Activated T-helper 17 cell treated with anti-CD3 and anti-CD28 coated beads, Interleukin-2, amount 50 U/mL, for 72 hours (primary cell): ENCODE data around the gene SYK. TPM values are rescaled to one million over a fixed set of nuclear protein-coding genes. Genes with fewer than 3 reads are reported as not detected.

Experiments
- ATAC-seq: fragments of 150-1000 bp; cut with Tn5 transposase; replicated peaks from 2 replicates; pipeline ENCODE4 v1.10.0; 2021; ENCODE audit warnings: mild to moderate bottlenecking, moderate library complexity
- H3K27ac Mint-ChIP-seq: one replicate; pipeline ENCODE4 v1.8.0; 2022; ENCODE audit warnings: mixed read lengths
- H3K27me3 Mint-ChIP-seq: one replicate; pipeline ENCODE4 v1.8.0; 2022; ENCODE audit warnings: mixed read lengths
- H3K36me3 Mint-ChIP-seq: one replicate; pipeline ENCODE4 v1.8.0; 2022; ENCODE audit warnings: low read depth, mild to moderate bottlenecking, mixed read lengths
- H3K4me1 Mint-ChIP-seq: one replicate; pipeline ENCODE4 v1.8.0; 2022; ENCODE audit warnings: mixed read lengths
- H3K4me3 Mint-ChIP-seq: one replicate; pipeline ENCODE4 v1.8.0; 2022; ENCODE audit warnings: mild to moderate bottlenecking, mixed read lengths
- H3K9me3 Mint-ChIP-seq: one replicate; pipeline ENCODE4 v1.8.0; 2022; ENCODE audit warnings: mixed read lengths
- total RNA-seq, 2 donors: library from RNA; stranded (reverse); gene quantifications; one replicate each; pipeline ENCODE4 v1.2.3, GENCODE V29; 2022

SYK gene
- total RNA-seq, 2 donors from 2014 or later, result 0.16 to 0.37 TPM

DNA sequence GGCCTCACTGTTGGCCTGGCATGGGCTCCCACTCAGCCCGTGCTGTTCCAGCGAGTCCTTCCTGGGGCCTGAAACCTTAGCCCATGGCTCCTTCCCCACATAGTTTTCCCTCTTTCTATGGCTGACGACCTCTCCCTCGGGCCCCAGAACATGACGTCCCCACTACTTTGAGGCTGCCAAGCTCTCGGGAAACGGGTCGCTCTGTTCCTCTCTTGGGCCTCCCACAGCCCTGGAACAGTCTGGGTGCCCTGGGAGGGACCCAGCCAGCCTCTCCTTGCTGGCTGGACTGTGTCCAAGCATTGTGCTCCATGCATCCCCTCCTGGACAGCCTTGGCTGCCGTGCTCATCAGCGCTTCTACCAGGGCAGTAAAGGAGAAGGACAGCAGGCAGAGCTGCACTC is 118.3 kb downstream of the SYK start:
- ATAC-seq, result no peak
- Mint-ChIP-seq H3K4me3 (no peak overlapping the region), H3K27ac (no peak overlapping the region), H3K36me3 (no peaks in the 10 kb centered on the region), H3K27me3 (no peaks in the 10 kb centered on the region), H3K9me3 (no peaks in the 10 kb centered on the region), H3K4me1 (no peaks in the 10 kb centered on the region)

- no peak for ATAC-seq
- H3K4me3 Mint-ChIP-seq, result no peak overlapping the region
- no peaks in the 10 kb centered on the region for H3K9me3 Mint-ChIP-seq
- H3K4me1 Mint-ChIP-seq, result no peaks in the 10 kb centered on the region
- peaks cover 6% of the 10 kb centered on the region for H3K27me3 Mint-ChIP-seq
- no peak overlapping the region for H3K27ac Mint-ChIP-seq
- H3K36me3 Mint-ChIP-seq, result no peaks in the 10 kb centered on the region
Measured at GRCh38 chr9:90921104-90921503, 119.5 kb downstream of the SYK start.

DNA sequence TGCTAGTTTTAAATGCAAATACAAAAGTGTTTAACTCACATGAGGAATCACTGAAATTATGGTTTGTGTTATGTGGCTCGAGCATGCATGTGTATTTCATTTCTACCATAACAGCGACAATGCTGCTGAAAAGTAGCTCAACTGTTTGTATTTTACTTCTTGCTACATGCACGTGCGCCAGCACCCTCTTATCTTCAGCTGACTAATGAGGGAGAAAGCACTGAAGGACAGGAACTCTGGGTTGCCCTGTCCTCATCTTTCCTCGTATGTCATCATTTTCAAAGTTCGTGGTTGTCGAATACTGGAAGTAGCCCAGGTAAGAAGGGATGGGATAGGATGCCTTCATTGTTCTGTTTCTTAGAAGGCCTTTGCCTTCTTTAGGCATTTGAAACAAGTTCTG is 120.3 kb downstream of the SYK start:
- ATAC-seq, result no peak
- H3K4me1 Mint-ChIP-seq, result no peaks in the 10 kb centered on the region
- no peak overlapping the region for H3K27ac Mint-ChIP-seq
- H3K27me3 Mint-ChIP-seq, result peaks cover 6% of the 10 kb centered on the region
- no peaks in the 10 kb centered on the region for H3K9me3 Mint-ChIP-seq
- no peak overlapping the region for H3K4me3 Mint-ChIP-seq
- H3K36me3 Mint-ChIP-seq, result no peaks in the 10 kb centered on the region

DNA sequence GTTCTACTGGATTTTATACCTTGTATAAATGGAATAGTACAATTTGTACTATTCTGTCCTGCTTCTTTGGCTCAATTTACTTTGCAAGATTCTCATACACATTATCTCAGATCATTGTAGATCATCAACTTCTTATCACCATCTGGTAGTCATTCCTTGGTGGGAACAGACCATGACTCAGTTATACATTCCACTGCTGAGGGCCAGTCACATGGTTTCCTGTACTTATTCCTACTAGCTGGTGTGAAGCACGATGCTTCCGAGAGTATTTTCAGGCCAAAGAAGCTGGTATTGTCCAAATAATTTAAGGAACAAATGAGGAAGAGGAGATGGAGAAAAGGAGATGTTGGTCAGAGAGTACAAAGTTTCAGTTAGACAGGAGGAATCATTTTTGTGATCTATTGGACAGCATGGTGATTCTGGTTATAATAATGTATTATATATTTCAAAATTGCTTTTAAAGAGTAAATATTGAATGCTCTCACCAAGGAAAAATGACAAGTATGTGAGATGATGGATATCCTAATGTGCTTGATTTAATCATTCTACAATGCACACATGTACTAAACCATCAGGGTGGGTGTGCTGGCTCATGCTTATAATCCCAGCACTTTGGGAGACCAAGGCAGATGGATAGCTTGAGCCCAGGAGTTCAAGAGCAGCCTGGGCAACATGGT is 124.1 kb downstream of the SYK start:
- Mint-ChIP-seq H3K9me3 (no peaks in the 10 kb centered on the region), H3K36me3 (no peaks in the 10 kb centered on the region), H3K4me1 (no peaks in the 10 kb centered on the region), H3K27ac (no peak overlapping the region), H3K27me3 (peaks cover 6% of the 10 kb centered on the region), H3K4me3 (no peak overlapping the region)
- ATAC-seq, result no peak

DNA sequence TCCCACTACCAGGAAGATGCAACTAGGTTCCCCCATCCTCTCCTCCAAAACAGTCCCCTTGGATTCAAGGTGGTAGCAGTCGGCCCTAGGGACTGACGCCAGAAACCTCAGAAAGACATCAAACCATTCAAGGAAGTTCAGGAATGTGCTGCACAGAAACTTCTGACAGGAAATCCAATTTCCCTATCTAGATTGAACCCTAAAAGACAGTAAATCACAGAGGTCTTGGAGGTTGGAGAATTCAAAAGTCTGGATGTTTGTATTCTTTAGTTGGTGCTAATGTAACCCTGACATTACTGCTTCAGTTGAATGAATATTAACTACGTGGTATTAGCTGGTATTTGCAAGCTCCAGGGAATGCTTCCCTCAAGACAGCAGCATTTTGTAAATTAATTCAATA is 125.3 kb downstream of the SYK start:
- Mint-ChIP-seq H3K36me3 (no peaks in the 10 kb centered on the region), H3K4me1 (no peaks in the 10 kb centered on the region), H3K27me3 (peaks cover 6% of the 10 kb centered on the region), H3K9me3 (no peaks in the 10 kb centered on the region), H3K4me3 (no peak overlapping the region), H3K27ac (no peak overlapping the region)
- no peak for ATAC-seq

GRCh38 chr9:90927496-90927895 is 125.9 kb downstream of the SYK start:
- Mint-ChIP-seq H3K9me3 (no peaks in the 10 kb centered on the region), H3K4me3 (no peak overlapping the region), H3K4me1 (no peaks in the 10 kb centered on the region), H3K27ac (no peak overlapping the region), H3K36me3 (no peaks in the 10 kb centered on the region), H3K27me3 (peaks cover 6% of the 10 kb centered on the region)
- peak; percentile 34 for ATAC-seq

DNA sequence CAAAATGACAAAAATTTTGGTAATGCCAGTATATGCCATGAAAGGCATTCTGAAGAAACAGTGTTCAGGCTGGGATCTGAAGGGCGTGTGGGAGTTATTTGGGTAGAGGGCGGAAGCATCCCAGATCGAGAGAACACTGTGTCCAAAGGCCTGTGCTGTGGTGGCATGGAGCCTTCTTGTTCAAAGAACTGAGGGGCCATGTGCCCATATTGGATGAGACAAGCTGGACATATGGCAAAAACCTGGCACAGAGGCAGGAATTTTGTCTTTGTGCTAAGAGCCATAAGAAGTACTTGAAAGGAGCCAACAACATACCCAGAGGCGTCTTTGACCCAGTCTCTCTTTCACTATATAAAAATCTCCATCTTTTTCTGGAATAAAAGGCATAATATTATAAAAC is 128.0 kb downstream of the SYK start:
- Mint-ChIP-seq H3K9me3 (no peaks in the 10 kb centered on the region), H3K27ac (no peak overlapping the region), H3K4me1 (no peaks in the 10 kb centered on the region), H3K36me3 (no peaks in the 10 kb centered on the region), H3K4me3 (no peak overlapping the region), H3K27me3 (peaks cover 7% of the 10 kb centered on the region)
- no peak for ATAC-seq

DNA sequence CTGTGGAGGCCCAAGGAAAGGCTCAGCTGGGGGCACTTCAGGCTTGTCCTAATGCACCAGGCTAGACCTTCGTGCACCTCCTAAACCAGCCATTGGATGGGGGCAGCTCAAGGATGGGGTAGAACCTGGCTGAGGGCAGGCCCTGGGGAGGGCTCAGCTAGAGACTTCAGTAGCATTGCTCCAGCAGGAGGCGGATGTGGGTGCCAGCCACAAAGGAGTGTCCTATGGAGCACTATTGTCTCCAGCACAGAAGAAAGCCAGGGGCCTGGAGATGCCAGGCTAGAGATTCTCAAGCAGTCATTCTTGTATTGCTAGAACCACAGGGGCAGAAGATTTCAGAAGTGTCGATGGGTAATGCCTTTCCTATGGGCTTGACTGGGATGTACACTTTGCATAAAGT is 131.8 kb downstream of the SYK start:
- Mint-ChIP-seq H3K4me3 (no peak overlapping the region), H3K9me3 (no peaks in the 10 kb centered on the region), H3K27ac (no peak overlapping the region), H3K4me1 (no peaks in the 10 kb centered on the region), H3K27me3 (peaks cover 13% of the 10 kb centered on the region), H3K36me3 (no peaks in the 10 kb centered on the region)
- ATAC-seq, result no peak

DNA sequence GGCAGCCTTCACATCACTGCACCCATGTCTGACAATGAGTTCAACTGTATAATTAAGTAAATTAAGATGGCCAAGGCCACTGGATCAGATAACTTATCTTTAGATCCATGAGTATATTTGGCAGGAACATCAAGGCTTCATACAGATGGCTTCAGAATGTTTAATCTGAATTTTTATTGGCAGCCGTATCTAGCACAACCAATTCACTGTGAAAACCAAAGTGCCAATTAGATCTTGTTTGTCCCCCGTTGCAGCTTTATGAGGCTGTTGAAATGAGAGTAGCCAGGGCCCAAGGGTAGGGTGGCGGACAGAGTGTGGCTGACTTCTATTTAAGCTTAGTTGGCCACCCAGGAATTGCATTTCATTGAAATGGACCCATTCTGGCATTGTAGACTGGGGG is 137.7 kb downstream of the SYK start:
- no peak overlapping the region for H3K4me3 Mint-ChIP-seq
- no peaks in the 10 kb centered on the region for H3K9me3 Mint-ChIP-seq
- peaks cover 29% of the 10 kb centered on the region for H3K27me3 Mint-ChIP-seq
- H3K27ac Mint-ChIP-seq, result no peak overlapping the region
- H3K36me3 Mint-ChIP-seq, result no peaks in the 10 kb centered on the region
- no peak for ATAC-seq
- no peaks in the 10 kb centered on the region for H3K4me1 Mint-ChIP-seq

DNA sequence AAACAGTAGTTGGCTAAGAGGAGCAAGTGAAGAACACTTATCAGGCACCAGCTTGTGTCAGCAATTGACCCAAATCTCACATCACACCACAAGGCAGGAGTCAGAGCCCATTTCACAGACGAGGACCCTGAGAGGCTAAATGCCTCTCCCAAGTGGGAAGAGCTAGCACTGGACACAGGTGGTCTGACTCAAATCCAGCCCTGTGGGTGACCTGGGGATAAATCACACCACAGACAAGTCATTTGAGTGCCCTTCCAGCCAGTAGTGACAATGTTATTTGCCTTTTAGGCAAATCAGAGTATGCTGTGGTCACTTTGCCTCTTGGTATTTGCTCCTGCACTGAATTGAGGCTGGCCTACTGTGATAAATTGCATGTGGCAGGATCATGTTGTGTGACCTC is 138.7 kb downstream of the SYK start:
- H3K4me1 Mint-ChIP-seq, result no peaks in the 10 kb centered on the region
- H3K27ac Mint-ChIP-seq, result no peak overlapping the region
- no peak overlapping the region for H3K4me3 Mint-ChIP-seq
- peaks cover 28% of the 10 kb centered on the region for H3K27me3 Mint-ChIP-seq
- H3K36me3 Mint-ChIP-seq, result no peaks in the 10 kb centered on the region
- no peak for ATAC-seq
- no peaks in the 10 kb centered on the region for H3K9me3 Mint-ChIP-seq

- H3K36me3 Mint-ChIP-seq, result no peaks in the 10 kb centered on the region
- H3K27ac Mint-ChIP-seq, result peak overlapping the region; percentile 34
- no peak overlapping the region for H3K4me3 Mint-ChIP-seq
- ATAC-seq, result no peak
- H3K9me3 Mint-ChIP-seq, result no peaks in the 10 kb centered on the region
- no peaks in the 10 kb centered on the region for H3K4me1 Mint-ChIP-seq
- H3K27me3 Mint-ChIP-seq, result peaks cover 33% of the 10 kb centered on the region
Measured at GRCh38 chr9:90941661-90942060, 140.0 kb downstream of the SYK start.

DNA sequence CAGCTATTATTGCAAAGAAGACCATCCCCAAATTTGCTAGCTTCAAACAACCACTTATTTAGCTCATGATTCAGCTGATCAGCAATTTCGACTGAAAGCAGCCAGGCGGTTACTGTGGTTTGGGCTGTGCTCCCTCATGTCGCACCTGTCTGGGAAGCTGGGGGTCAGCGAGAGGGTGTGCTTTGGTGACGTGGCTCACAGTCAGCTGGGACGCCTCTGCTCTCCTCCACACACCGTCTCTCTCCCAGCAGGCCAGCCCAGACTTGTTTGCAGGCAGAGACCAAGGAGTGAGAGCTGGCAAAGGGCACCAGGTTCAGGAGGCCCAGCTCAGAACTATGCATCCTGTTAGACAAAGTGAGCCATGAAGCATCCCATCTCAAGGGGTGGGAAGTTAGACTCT is 140.9 kb downstream of the SYK start:
- Mint-ChIP-seq H3K27me3 (peaks cover 29% of the 10 kb centered on the region), H3K27ac (no peak overlapping the region), H3K9me3 (no peaks in the 10 kb centered on the region), H3K36me3 (no peaks in the 10 kb centered on the region), H3K4me1 (no peaks in the 10 kb centered on the region), H3K4me3 (no peak overlapping the region)
- peak; percentile 45 for ATAC-seq

DNA sequence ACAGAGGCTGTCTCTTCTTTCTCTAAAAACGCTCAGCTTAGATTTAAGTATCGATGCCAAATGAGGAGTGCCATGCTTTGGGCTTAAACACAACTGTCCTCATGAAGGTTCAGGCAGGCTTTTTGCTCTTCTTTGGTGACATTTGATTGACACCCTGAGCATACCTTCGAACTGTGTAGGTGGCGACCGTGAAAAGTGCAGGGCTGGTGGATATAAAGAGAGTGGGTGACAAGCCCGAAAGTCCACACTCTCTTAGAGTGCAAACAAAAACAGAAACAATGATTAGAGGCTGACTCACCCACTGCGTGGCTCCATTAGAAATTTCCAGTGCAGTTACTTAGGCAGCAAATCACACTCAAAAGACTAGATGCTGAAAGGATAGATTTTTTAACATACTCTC is 141.7 kb downstream of the SYK start:
- H3K9me3 Mint-ChIP-seq, result no peaks in the 10 kb centered on the region
- no peak overlapping the region for H3K4me3 Mint-ChIP-seq
- peak; percentile 88 for ATAC-seq
- no peaks in the 10 kb centered on the region for H3K4me1 Mint-ChIP-seq
- H3K27me3 Mint-ChIP-seq, result peaks cover 27% of the 10 kb centered on the region
- H3K36me3 Mint-ChIP-seq, result no peaks in the 10 kb centered on the region
- no peak overlapping the region for H3K27ac Mint-ChIP-seq

- Mint-ChIP-seq H3K9me3 (no peaks in the 10 kb centered on the region), H3K27ac (no peak overlapping the region), H3K36me3 (no peaks in the 10 kb centered on the region), H3K4me3 (no peak overlapping the region), H3K27me3 (peaks cover 32% of the 10 kb centered on the region), H3K4me1 (no peaks in the 10 kb centered on the region)
- ATAC-seq, result no peak
Measured at GRCh38 chr9:90945336-90945735, 143.7 kb downstream of the SYK start.

GRCh38 chr9:90946982-90947381 is 145.4 kb downstream of the SYK start:
- Mint-ChIP-seq H3K27ac (no peak overlapping the region), H3K4me3 (no peak overlapping the region), H3K36me3 (no peaks in the 10 kb centered on the region), H3K4me1 (no peaks in the 10 kb centered on the region), H3K27me3 (peaks cover 24% of the 10 kb centered on the region), H3K9me3 (no peaks in the 10 kb centered on the region)
- ATAC-seq, result no peak
